K562 (cell line): Measurements from ENCODE around the gene GINS2. TPM values are rescaled to one million over a fixed set of nuclear protein-coding genes. Genes with fewer than 3 reads are reported as not detected.

Experiments
- ATF1 ChIP-seq, 2 experiments: fragments of 450-650 bp in 1 of 2; IDR thresholded peaks; 2 replicates each; pipeline ENCODE4 v1.6.1; 2016; ENCODE audit warnings: missing compliant biosample characterization in 1 of 2, missing genetic modification characterization in 1 of 2
- CCNT2 ChIP-seq: IDR thresholded peaks from 2 replicates; pipeline ENCODE4 v1.6.1; 2011; ENCODE audit warnings: borderline replicate concordance, low read depth, mild to moderate bottlenecking, moderate library complexity, mixed read lengths, low read length; ENCODE audit not compliant: insufficient read length; ENCODE audit errors: extremely low read depth
- DMBX1 ChIP-seq: fragments of 250-450 bp; sonication (Bioruptor Pico); IDR thresholded peaks from 2 replicates; pipeline ENCODE4 v1.8.0; 2022; ENCODE audit warnings: inconsistent platforms, mild to moderate bottlenecking, moderate library complexity, borderline replicate concordance
- ETV5 ChIP-seq: sonication (generic); formaldehyde crosslinking; IDR thresholded peaks from 2 replicates; pipeline ENCODE4 v1.4.0; 2020; ENCODE audit warnings: low read depth, mild to moderate bottlenecking, missing genetic modification reagents
- MBD2 ChIP-seq: sonication (generic); IDR thresholded peaks from 2 replicates; pipeline ENCODE4 v1.6.1; 2016; ENCODE audit warnings: low read depth, borderline replicate concordance
- NCOA6 ChIP-seq: fragments of 450-650 bp; IDR thresholded peaks from 2 replicates; pipeline ENCODE4 v1.6.1; 2017; ENCODE audit warnings: mild to moderate bottlenecking
- NR4A1 ChIP-seq, 2 experiments: fragments of 250-450 bp in 1 of 2; fragments of 450-650 bp in 1 of 2; sonication (Bioruptor Pico) in 1 of 2; IDR thresholded peaks; 2 replicates each; pipeline versions ENCODE4 v1.4.0 to v1.6.1; 2016 to 2020; ENCODE audit warnings: mild to moderate bottlenecking in 2 of 2, missing compliant biosample characterization in 1 of 2, missing genetic modification characterization in 1 of 2, moderate library complexity in 1 of 2
- PURB ChIP-seq: sonication (generic); formaldehyde crosslinking; IDR thresholded peaks from 2 replicates; pipeline ENCODE4 v1.9.0; 2021; ENCODE audit warnings: low read depth, mild to moderate bottlenecking, missing genetic modification reagents
- RFX5 ChIP-seq: IDR thresholded peaks from 2 replicates; pipeline ENCODE4 v1.6.1; 2011; ENCODE audit warnings: low read depth, mild to moderate bottlenecking, improper control_type of control experiment, low read length
- RFX7 ChIP-seq: fragments of 250-450 bp; sonication (Bioruptor Pico); IDR thresholded peaks from 2 replicates; pipeline ENCODE4 v1.5.1; 2021; ENCODE audit warnings: mild to moderate bottlenecking
- SAP30 ChIP-seq: fragments of 200-600 bp; sonication (generic); IDR thresholded peaks from 2 replicates; pipeline ENCODE4 v1.6.1; 2012; ENCODE audit warnings: borderline replicate concordance, low read depth, mild to moderate bottlenecking, moderate library complexity, low read length, control low read depth, inconsistent platforms; ENCODE audit not compliant: insufficient read depth, poor library complexity, severe bottlenecking
- TAF9B ChIP-seq: fragments of 450-650 bp; IDR thresholded peaks from 2 replicates; pipeline ENCODE4 v1.6.1; 2018; ENCODE audit warnings: mild to moderate bottlenecking; ENCODE audit not compliant: partially characterized antibody
- TEAD1 ChIP-seq, 2 experiments: fragments of 450-650 bp in 1 of 2; sonication (generic) in 1 of 2; formaldehyde crosslinking; IDR thresholded peaks; 2 replicates each; pipeline versions ENCODE4 v1.4.0 to v1.8.0; 2020 to 2022; ENCODE audit warnings: mild to moderate bottlenecking in 2 of 2, missing genetic modification reagents in 1 of 2
- VEZF1 ChIP-seq: fragments of 200-800 bp; sonication (Bioruptor generic); IDR thresholded peaks from 2 replicates; pipeline ENCODE4 v1.6.1; 2017; ENCODE audit warnings: missing genetic modification characterization, missing compliant biosample characterization
- XRCC4 ChIP-seq: IDR thresholded peaks from one replicate; pipeline ENCODE4 v1.6.1; 2011; ENCODE audit not compliant: insufficient read depth, insufficient read length; ENCODE audit errors: extremely low read depth
- ZNF134 ChIP-seq: fragments of 250-450 bp; sonication (Bioruptor Pico); conservative IDR thresholded peaks from 2 replicates; pipeline ENCODE4 v1.4.0; 2020
- ZNF24 ChIP-seq: fragments of 450-650 bp; IDR thresholded peaks from 2 replicates; pipeline ENCODE4 v1.6.1; 2016
- ZNF263 ChIP-seq: sonication (generic); formaldehyde crosslinking; IDR thresholded peaks from 2 replicates; pipeline ENCODE4 v1.8.0; 2022; ENCODE audit warnings: mild to moderate bottlenecking, missing genetic modification reagents, borderline replicate concordance
- ZNF449 ChIP-seq: fragments of 250-450 bp; sonication (Bioruptor Pico); IDR thresholded peaks from 2 replicates; pipeline ENCODE4 v1.8.0; 2022; ENCODE audit warnings: moderate library complexity, mild to moderate bottlenecking, inconsistent platforms
- ZNF589 ChIP-seq: fragments of 200-800 bp; sonication (Bioruptor generic); IDR thresholded peaks from 2 replicates; pipeline ENCODE4 v1.6.1; 2016; ENCODE audit warnings: low read depth, missing genetic modification characterization, missing compliant biosample characterization
- polyA plus RNA-seq, 8 experiments: library from polyadenylated mRNA; depleted of rRNA in 4 of 8; stranded (reverse) in 5 of 8; unstranded in 3 of 8; fragments of >200 nt; fragmentation: Nextera tagmentation in 2 of 8; fragmentation: Illumina TruSeq in 1 of 8; extraction: Ambion mirVana in 2 of 8; extraction: Trizol in 1 of 8; gene quantifications; 2 replicates each; pipeline versions ENCODE4 v1.2.1 to v1.2.3, GENCODE V29; 2011 to 2014; ENCODE audit warnings: inconsistent platforms in 1 of 8, missing spikeins in 1 of 8
- total RNA-seq, 7 experiments: library from RNA; depleted of rRNA in 6 of 7; stranded (reverse); fragments of >200 nt in 6 of 7; fragmentation: Illumina TruSeq in 2 of 7; extraction: Trizol in 2 of 7; gene quantifications; 2 replicates each; pipeline versions ENCODE4 v1.2.1 to v1.2.3, GENCODE V29; 2011 to 2021; ENCODE audit warnings: low replicate concordance in 1 of 7
- TF ChIP-seq, protein P1 (sequence below), 3 experiments: IDR thresholded peaks in 2 of 3; conservative IDR thresholded peaks in 1 of 3; 2 replicates each; pipeline ENCODE4 v1.5.1; 2011 to 2012; ENCODE audit warnings: low read length in 3 of 3, mild to moderate bottlenecking in 3 of 3, control low read depth in 2 of 3, improper control_type of control experiment in 1 of 3, inconsistent platforms in 1 of 3, low read depth in 1 of 3, mixed read lengths in 1 of 3, moderate library complexity in 1 of 3; ENCODE audit not compliant: insufficient read depth in 2 of 3
- TF ChIP-seq, protein P2 (sequence below): sonication (generic); formaldehyde crosslinking; IDR thresholded peaks from 2 replicates; pipeline ENCODE4 v1.5.0; 2020; ENCODE audit warnings: missing genetic modification reagents

The GINS2 gene
- total and polyA plus RNA-seq, 9 of the 15 experiments (the other 6 are each of a cell fraction or from before 2014, with no cell fraction given), result 40.4 to 76.2 (median 44.6) TPM

GRCh38 chr16:85688586-85689284, at the start of gene GINS2 (continued):
- TF ChIP-seq, protein P1, sequence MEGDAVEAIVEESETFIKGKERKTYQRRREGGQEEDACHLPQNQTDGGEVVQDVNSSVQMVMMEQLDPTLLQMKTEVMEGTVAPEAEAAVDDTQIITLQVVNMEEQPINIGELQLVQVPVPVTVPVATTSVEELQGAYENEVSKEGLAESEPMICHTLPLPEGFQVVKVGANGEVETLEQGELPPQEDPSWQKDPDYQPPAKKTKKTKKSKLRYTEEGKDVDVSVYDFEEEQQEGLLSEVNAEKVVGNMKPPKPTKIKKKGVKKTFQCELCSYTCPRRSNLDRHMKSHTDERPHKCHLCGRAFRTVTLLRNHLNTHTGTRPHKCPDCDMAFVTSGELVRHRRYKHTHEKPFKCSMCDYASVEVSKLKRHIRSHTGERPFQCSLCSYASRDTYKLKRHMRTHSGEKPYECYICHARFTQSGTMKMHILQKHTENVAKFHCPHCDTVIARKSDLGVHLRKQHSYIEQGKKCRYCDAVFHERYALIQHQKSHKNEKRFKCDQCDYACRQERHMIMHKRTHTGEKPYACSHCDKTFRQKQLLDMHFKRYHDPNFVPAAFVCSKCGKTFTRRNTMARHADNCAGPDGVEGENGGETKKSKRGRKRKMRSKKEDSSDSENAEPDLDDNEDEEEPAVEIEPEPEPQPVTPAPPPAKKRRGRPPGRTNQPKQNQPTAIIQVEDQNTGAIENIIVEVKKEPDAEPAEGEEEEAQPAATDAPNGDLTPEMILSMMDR (IDR thresholded peaks at IDR 0.05 in 2 of 3, conservative IDR thresholded peaks at IDR 0.05 in 1 of 3; ENCODE audit: insufficient read depth in 2 of 3, low read depth in 1 of 3, low read length in 3 of 3), result no peak
- no peak for TF ChIP-seq NCOA6
- TF ChIP-seq VEZF1 (CRISPR knock-in tag), result peak; percentile 83
- TF ChIP-seq, protein P2, sequence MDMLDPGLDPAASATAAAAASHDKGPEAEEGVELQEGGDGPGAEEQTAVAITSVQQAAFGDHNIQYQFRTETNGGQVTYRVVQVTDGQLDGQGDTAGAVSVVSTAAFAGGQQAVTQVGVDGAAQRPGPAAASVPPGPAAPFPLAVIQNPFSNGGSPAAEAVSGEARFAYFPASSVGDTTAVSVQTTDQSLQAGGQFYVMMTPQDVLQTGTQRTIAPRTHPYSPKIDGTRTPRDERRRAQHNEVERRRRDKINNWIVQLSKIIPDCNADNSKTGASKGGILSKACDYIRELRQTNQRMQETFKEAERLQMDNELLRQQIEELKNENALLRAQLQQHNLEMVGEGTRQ (CRISPR knock-in tag), result no peak
- TF ChIP-seq MBD2, result peak; percentile 85; the same call in 1 of the 2 replicates
- no peak for TF ChIP-seq PURB
- no peak for TF ChIP-seq ZNF589
- TF ChIP-seq TAF9B, result no peak
- TF ChIP-seq NR4A1 (CRISPR knock-in tag; IDR thresholded peaks at IDR 0.05), result no peak
- no peak for TF ChIP-seq NR4A1 (tag; IDR thresholded peaks at IDR 0.05)
- TF ChIP-seq ATF1 (CRISPR knock-in tag; IDR thresholded peaks at IDR 0.05), result no peak
- peak; percentile 56 for TF ChIP-seq ATF1 (tag; IDR thresholded peaks at IDR 0.05)
- no peak for TF ChIP-seq ZNF134 (CRISPR knock-in tag)
- no peak for TF ChIP-seq DMBX1 (CRISPR knock-in tag)
- no peak for TF ChIP-seq ZNF24
- peak; percentile 88 for TF ChIP-seq SAP30
- peak; percentile 38 for TF ChIP-seq CCNT2
- peak in 1 of 2 experiments; percentile 69; a peak in 1 of 4 replicates for TF ChIP-seq TEAD1 (CRISPR knock-in tag; IDR thresholded peaks at IDR 0.05)
- TF ChIP-seq ZNF263, result peak; percentile 8; the same call in 1 of the 2 replicates
- no peak for TF ChIP-seq ZNF449 (CRISPR knock-in tag)
- no peak for TF ChIP-seq ETV5 (CRISPR knock-in tag)
- TF ChIP-seq RFX7 (CRISPR knock-in tag), result no peak
- no peak for TF ChIP-seq XRCC4
- no peak for TF ChIP-seq RFX5
